GM23338 (cell line): ENCODE measurements around the gene RAPGEF3. TPM values are rescaled to one million over a fixed set of nuclear protein-coding genes. Genes with fewer than 3 reads are reported as not detected.
A peak's percentile ranks its signal among the peaks of the same experiment; 100 is the strongest.

Experiments used
- ATAC-seq: fragments of 200-7000 bp; cut with Tn5 transposase; 3 replicates; pipeline ENCODE4 v1.9.1; 2020
- DNase-seq: peaks from one replicate; pipeline ENCODE4 v3.0.0-alpha.2; 2015; ENCODE audit warnings: low spot score
- H2AFZ ChIP-seq: fragments of 200-600 bp; sonication (generic); 2 replicates; pipeline ENCODE4 v1.8.0; 2016; ENCODE audit warnings: antibody characterized with exemption, mild to moderate bottlenecking, moderate library complexity
- H3F3A ChIP-seq: fragments of 200-600 bp; sonication (generic); replicated peaks from 2 replicates; pipeline ENCODE4 v1.8.0; 2017; ENCODE audit warnings: antibody characterized with exemption, mixed run types, low read depth
- H3K27ac ChIP-seq: fragments of 200-600 bp; sonication (generic); 2 replicates; pipeline ENCODE4 v1.6.1; 2016; ENCODE audit warnings: low read depth
- H3K27me3 ChIP-seq: fragments of 200-600 bp; sonication (generic); 2 replicates; pipeline ENCODE4 v1.8.0; 2016; ENCODE audit warnings: mild to moderate bottlenecking, mixed run types, moderate library complexity; ENCODE audit not compliant: insufficient read depth
- H3K36me3 ChIP-seq: fragments of 200-600 bp; sonication (generic); 2 replicates; pipeline ENCODE4 v1.8.0; 2016; ENCODE audit warnings: mild to moderate bottlenecking; ENCODE audit not compliant: insufficient read depth
- H3K4me1 ChIP-seq: fragments of 200-600 bp; sonication (generic); 2 replicates; pipeline ENCODE4 v1.8.0; 2016; ENCODE audit warnings: mild to moderate bottlenecking, moderate library complexity; ENCODE audit not compliant: insufficient read depth
- H3K4me2 ChIP-seq: fragments of 200-600 bp; sonication (generic); 2 replicates; pipeline ENCODE4 v1.7.1; 2017; ENCODE audit warnings: mixed run types
- H3K4me3 ChIP-seq: fragments of 200-600 bp; sonication (generic); 2 replicates; pipeline ENCODE4 v1.6.1; 2016; ENCODE audit warnings: mixed run types
- H3K79me2 ChIP-seq: fragments of 200-600 bp; sonication (generic); replicated peaks from 2 replicates; pipeline ENCODE4 v1.8.0; 2017; ENCODE audit warnings: mild to moderate bottlenecking; ENCODE audit not compliant: insufficient read depth
- H3K9me2 ChIP-seq: fragments of 200-600 bp; sonication (generic); 2 replicates; pipeline ENCODE4 v1.8.0; 2017; ENCODE audit not compliant: insufficient read depth
- H4K20me1 ChIP-seq: fragments of 200-600 bp; sonication (generic); replicated peaks from 2 replicates; pipeline ENCODE4 v1.8.0; 2017; ENCODE audit warnings: mild to moderate bottlenecking; ENCODE audit not compliant: insufficient read depth
- H3K27ac Mint-ChIP-seq: 2 replicates; pipeline ENCODE4 v1.8.0; 2020; ENCODE audit warnings: inconsistent platforms, mild to moderate bottlenecking, moderate library complexity, mixed read lengths
- H3K27me3 Mint-ChIP-seq: 3 replicates; pipeline ENCODE4 v1.8.0; 2022; ENCODE audit warnings: low read depth, mild to moderate bottlenecking, moderate library complexity, mixed read lengths, inconsistent platforms; ENCODE audit not compliant: insufficient read depth, poor library complexity
- H3K36me3 Mint-ChIP-seq: 3 replicates; pipeline ENCODE4 v1.8.0; 2021; ENCODE audit warnings: low read depth, mild to moderate bottlenecking, inconsistent platforms, moderate library complexity, mixed read lengths
- H3K4me1 Mint-ChIP-seq: 3 replicates; pipeline ENCODE4 v1.8.0; 2020; ENCODE audit warnings: mild to moderate bottlenecking, inconsistent platforms, mixed read lengths
- H3K4me3 Mint-ChIP-seq: 3 replicates; pipeline ENCODE4 v1.8.0; 2021; ENCODE audit warnings: moderate library complexity, mild to moderate bottlenecking, inconsistent platforms, mixed read lengths
- H3K9me3 Mint-ChIP-seq: 3 replicates; pipeline ENCODE4 v1.8.0; 2020; ENCODE audit warnings: moderate library complexity, mild to moderate bottlenecking, inconsistent platforms, mixed read lengths
- ETS1 ChIP-seq: IDR thresholded peaks from 2 replicates; pipeline ENCODE4 v1.6.1; 2016; ENCODE audit warnings: antibody characterized with exemption
- EZH2phosphoT487 ChIP-seq: fragments of 200-600 bp; sonication (generic); IDR thresholded peaks from one replicate; pipeline ENCODE4 v1.8.1; 2018; ENCODE audit warnings: antibody characterized with exemption; ENCODE audit not compliant: unreplicated experiment
- JUNB ChIP-seq: IDR thresholded peaks from one replicate; pipeline ENCODE4 v1.6.1; 2016; ENCODE audit warnings: antibody characterized with exemption; ENCODE audit not compliant: unreplicated experiment
- POLR2AphosphoS5 ChIP-seq: IDR thresholded peaks from 2 replicates; pipeline ENCODE4 v1.6.1; 2016; ENCODE audit warnings: antibody characterized with exemption, low read depth
- REST ChIP-seq: IDR thresholded peaks from one replicate; pipeline ENCODE4 v1.6.1; 2018; ENCODE audit warnings: antibody characterized with exemption; ENCODE audit not compliant: unreplicated experiment
- STAT1 ChIP-seq: IDR thresholded peaks from one replicate; pipeline ENCODE4 v1.6.1; 2016; ENCODE audit warnings: antibody characterized with exemption; ENCODE audit not compliant: unreplicated experiment
- ZNF462 ChIP-seq: fragments of 250-450 bp; sonication (Bioruptor Pico); IDR thresholded peaks from 2 replicates; pipeline ENCODE4 v1.5.0; 2020; ENCODE audit warnings: mild to moderate bottlenecking, moderate library complexity
- polyA plus RNA-seq: library from polyadenylated mRNA; unstranded; fragments of >200 nt; fragmentation: Nextera tagmentation; extraction: Ambion mirVana; gene quantifications from 2 replicates; pipeline ENCODE4 v1.2.1, GENCODE V29; 2016
- total RNA-seq: library from RNA; depleted of rRNA; stranded (reverse); fragments of >200 nt; shearing (Covaris generic); gene quantifications from 2 replicates; pipeline ENCODE4 v1.2.3, GENCODE V29; 2014

Gene RAPGEF3
- total and polyA plus RNA-seq, 2 experiments from 2014 or later = 2.3 to 11.8 TPM

DNA sequence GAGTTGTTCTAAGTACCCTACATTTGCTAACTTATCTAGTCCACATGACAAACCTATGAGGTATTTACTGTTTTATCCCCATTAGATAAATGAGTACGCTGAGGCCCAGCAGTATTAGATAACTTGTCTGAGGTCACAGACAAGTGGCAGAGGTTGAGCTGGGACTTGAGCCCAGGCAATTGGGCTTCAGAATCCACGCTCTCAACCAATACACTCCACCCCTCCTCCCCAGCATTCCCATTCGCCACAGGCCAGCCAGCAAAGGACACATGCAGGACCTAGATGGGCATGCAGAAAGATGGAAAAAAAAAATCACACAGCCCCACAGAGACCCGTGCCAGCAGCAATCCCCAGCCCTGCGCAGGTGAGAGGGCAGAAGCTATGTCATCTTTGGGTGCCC, 48.7 kb upstream of the RAPGEF3 start:
- no peak for ATAC-seq
- H3K27me3 ChIP-seq = no peaks in the 10 kb centered on the region
- H3K4me2 ChIP-seq = peak overlapping the region; percentile 49; the same call in 1 of the 2 replicates
- H4K20me1 ChIP-seq = peaks cover 32% of the 10 kb centered on the region
- peaks cover 55% of the 10 kb centered on the region for H3K4me1 ChIP-seq
- 0 out of 2 replicates have a peak overlapping the region, but pooled peaks have one; percentile 32 for H3K27ac ChIP-seq
- H3K4me3 ChIP-seq = no peak overlapping the region
- DNase-seq = no peak
- peak overlapping the region; percentile 29 for H3K27ac Mint-ChIP-seq
- peaks cover 18% of the 10 kb centered on the region for H3K36me3 Mint-ChIP-seq
- H3F3A ChIP-seq = peaks cover 7% of the 10 kb centered on the region
- H3K27me3 Mint-ChIP-seq = peaks cover 12% of the 10 kb centered on the region
- no peaks in the 10 kb centered on the region; the same call in 2 of the 3 replicates for H3K9me3 Mint-ChIP-seq
- H2AFZ ChIP-seq = no peak overlapping the region
- H3K36me3 ChIP-seq = no peaks in the 10 kb centered on the region; the same call in 1 of the 2 replicates
- no peaks in the 10 kb centered on the region for H3K9me2 ChIP-seq
- H3K79me2 ChIP-seq = peaks cover 98% of the 10 kb centered on the region
- no peak overlapping the region for H3K4me3 Mint-ChIP-seq
- TF ChIP-seq ZNF462 (CRISPR knock-in tag) (no peak), POLR2AphosphoS5 (no peak), ETS1 (no peak), JUNB (no peak), EZH2phosphoT487 (no peak), REST (no peak), STAT1 (no peak)
- peaks cover 84% of the 10 kb centered on the region for H3K4me1 Mint-ChIP-seq
